Measurements from ENCODE around the gene TTLL8.

GRCh38 chr22:49999946-50000586 lies 58.0 kb downstream of the TTLL8 start:
- TF ChIP-seq CTCF (IDR thresholded peaks at IDR 0.05; ENCODE audit: extremely low read depth in 1 of 2, insufficient read depth in 1 of 2, low read depth in 1 of 2, low read length in 2 of 2) (no peak), POLR2A (IDR thresholded peaks at IDR 0.05; ENCODE audit: low read depth, low read length) (no peak), EZH2 (IDR thresholded peaks at IDR 0.05; ENCODE audit: borderline replicate concordance, low read depth, low read length, severe bottlenecking) (no peak), POLR2AphosphoS5 (IDR thresholded peaks at IDR 0.05; ENCODE audit: insufficient read depth, low read depth, low read length) (no peak), FOS (IDR thresholded peaks at IDR 0.05; ENCODE audit: borderline replicate concordance, insufficient read depth, low read length) (no peak), MYC (IDR thresholded peaks at IDR 0.05; ENCODE audit: low read depth, low read length) (no peak)
